ENCODE data around the gene HS3ST4.
"Not testable (repeated sequence)": the region's sequence is repeated elsewhere in the genome, so short reads cannot be mapped to it uniquely, and the experiment has no call there.

The HS3ST4 gene

DNA sequence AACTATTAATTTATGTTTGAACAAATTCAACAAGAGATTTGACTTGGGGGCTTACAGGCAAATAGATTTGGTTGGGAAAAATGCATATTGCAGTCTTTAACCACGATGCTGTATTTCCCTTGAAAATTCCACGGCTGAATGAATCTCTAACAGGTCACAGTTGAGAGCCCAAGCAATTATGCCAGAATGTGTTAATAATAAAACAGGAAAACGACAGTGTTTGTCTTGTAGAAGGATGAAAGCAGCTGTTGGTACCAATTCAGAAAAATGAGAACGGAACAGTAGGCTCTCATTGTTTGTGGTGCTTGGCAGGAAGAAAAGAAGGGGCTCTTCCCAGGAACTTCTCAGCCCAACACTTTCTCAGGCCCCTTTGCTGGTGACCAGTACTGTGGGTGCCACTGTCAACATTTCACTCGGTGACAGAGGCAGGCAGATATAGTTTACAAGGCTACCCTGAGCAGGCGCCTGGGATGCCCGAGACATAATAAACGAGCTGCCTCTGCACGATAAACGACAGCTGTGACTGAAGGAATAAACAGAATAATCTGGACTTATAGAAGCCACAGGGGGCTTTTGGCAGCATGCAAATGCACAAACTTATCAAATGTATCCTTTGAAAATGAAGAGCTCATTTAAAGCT is 387.1 kb downstream of the HS3ST4 start:
- TF ChIP-seq ZFX (IDR thresholded peaks at IDR 0.05; ENCODE audit: borderline replicate concordance) = no peak
- TF ChIP-seq, protein P1, sequence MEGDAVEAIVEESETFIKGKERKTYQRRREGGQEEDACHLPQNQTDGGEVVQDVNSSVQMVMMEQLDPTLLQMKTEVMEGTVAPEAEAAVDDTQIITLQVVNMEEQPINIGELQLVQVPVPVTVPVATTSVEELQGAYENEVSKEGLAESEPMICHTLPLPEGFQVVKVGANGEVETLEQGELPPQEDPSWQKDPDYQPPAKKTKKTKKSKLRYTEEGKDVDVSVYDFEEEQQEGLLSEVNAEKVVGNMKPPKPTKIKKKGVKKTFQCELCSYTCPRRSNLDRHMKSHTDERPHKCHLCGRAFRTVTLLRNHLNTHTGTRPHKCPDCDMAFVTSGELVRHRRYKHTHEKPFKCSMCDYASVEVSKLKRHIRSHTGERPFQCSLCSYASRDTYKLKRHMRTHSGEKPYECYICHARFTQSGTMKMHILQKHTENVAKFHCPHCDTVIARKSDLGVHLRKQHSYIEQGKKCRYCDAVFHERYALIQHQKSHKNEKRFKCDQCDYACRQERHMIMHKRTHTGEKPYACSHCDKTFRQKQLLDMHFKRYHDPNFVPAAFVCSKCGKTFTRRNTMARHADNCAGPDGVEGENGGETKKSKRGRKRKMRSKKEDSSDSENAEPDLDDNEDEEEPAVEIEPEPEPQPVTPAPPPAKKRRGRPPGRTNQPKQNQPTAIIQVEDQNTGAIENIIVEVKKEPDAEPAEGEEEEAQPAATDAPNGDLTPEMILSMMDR (IDR thresholded peaks at IDR 0.05) = no peak
- H3K27ac ChIP-seq = no peak overlapping the region

DNA sequence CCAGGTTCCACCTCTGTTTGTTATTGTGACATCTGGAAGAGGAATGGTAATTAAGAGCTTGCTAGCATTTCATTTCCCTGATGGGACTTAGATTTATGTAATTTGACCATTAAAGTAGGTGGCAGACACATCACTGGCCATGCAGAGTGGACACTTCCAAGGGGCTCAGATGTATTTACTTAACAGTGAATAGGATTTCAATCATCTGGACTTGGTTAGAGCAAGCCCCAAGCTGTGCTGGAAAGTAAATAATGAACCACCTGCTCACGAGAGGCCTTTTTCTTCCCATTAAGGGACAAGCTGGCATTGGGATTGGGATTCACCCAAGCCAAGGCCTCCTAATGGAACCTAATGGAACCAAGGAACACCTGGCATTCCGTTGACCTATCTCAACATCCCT is 395.3 kb downstream of the HS3ST4 start:
- TF ChIP-seq, protein P1 (IDR thresholded peaks at IDR 0.05) = no peak
- TF ChIP-seq ZFX (IDR thresholded peaks at IDR 0.05; ENCODE audit: borderline replicate concordance) = no peak

DNA sequence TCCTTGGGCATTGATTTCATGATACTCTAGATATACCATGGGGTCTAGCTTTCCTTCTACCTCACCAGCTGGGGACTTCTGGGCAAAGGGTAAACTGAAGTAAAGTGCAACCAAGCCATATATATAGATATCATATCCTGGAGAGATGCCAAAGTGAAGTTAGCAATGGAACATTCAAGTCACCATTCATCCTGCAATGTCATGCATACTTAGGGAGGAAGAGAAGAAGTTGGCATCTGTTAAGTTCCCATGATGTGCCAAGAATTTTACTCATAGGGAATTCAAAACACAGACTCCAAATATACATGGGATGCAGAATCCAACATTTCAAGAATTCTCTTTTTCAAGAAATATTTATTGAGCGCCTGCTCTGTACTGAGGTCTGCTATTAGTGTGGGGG is 399.8 kb downstream of the HS3ST4 start:
- H3K27ac ChIP-seq = no peak overlapping the region
- TF ChIP-seq, protein P1 (IDR thresholded peaks at IDR 0.05) = no peak

More for the DNA sequence above, 395.3 kb downstream of the HS3ST4 start:
- no peak overlapping the region for H3K27ac ChIP-seq

DNA sequence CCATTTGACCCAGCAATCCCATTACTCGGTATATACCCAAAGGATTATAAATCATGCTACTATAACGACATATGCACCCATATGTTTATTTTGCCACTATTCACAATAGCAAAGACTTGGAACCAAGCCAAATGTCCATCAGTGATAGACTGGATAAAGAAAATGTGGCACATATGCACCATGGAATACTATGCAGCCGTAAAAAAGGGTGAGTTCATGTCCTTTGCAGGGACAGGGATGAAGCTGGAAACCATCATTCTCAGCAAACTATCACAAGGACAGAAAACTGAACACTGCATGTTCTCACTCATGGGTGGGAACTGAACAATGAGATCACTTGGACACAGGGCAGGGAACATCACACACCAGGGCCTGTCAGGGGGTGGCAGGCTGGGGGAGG is 406.4 kb downstream of the HS3ST4 start:
- not testable (repeated sequence) for H3K27ac ChIP-seq

DNA sequence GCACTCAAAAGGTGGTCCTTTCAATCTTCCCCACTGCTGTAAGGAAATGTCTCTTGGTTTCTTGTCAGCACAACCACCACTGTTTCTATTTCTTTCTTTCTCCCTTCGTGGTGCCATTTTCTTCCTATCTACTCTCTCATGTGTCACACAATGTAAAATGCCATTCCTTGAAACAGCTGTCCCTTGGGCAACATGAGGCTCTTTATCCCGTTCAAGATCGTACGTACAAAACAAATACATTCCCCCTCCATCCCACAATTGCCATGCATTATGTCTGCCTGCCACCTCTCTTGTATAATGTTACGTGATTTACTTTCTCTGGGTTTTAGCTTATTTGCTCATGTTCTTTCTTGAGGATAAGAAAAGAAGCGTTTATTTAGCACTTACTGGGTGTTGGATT is 410.6 kb downstream of the HS3ST4 start:
- TF ChIP-seq, protein P1 (IDR thresholded peaks at IDR 0.05) = no peak
- no peak for TF ChIP-seq ZFX (IDR thresholded peaks at IDR 0.05; ENCODE audit: borderline replicate concordance)
- H3K27ac ChIP-seq = no peak overlapping the region

DNA sequence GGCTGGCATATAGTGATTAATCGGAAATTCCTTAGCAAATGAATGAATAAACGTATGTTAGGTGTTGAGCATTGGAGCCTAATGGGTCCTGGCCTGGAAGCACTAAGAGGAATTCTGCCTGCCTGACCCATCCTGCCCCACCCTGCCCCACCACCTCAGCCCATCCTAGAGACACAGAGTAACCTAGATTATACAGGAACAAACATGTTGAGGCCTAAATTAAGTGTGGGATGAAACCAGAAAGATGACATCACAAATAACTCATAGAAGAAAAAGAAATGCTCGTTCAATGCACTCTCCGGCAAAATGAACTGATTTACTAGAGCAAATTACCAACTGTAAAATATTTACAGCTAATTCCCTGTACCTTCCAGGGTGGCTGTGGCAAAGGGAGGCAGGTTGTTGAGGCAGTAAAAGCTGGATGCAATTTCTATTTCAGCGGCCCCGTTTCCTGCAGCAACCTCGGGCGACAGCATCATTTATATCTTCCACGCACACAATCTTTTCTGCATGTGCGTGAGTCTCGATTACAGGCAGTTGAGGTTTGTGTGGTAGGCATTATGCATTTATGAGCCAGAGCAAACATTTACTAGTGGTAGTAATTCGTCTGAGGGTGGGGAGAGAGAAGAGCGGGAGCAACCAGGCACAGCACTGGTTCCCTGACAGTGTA is 417.2 kb downstream of the HS3ST4 start:
- TF ChIP-seq, protein P1 (IDR thresholded peaks at IDR 0.05) = no peak
- no peak for TF ChIP-seq ZFX (IDR thresholded peaks at IDR 0.05; ENCODE audit: borderline replicate concordance)
- no peak overlapping the region for H3K27ac ChIP-seq

DNA sequence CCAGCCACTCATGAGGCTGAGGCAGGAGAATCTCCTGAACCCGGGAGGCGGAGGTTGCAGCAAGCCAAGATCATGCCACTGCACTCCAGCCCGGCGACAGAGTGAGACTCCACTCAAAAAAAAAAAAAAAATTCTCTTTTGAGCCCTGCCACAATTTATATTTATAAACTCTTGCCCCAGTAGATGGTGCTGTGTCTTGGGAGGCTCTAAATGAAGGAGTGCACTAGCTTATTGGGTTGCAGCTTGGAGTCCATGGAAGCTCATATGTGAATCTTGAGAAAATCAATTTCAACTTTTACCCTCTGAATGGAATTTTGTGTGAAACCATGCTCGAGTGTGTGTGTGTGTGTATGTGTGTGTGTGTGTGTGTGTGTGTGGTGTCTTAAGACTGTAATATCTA is 420.1 kb downstream of the HS3ST4 start:
- H3K27ac ChIP-seq = no peak overlapping the region
- TF ChIP-seq, protein P1 (IDR thresholded peaks at IDR 0.05) = no peak
- TF ChIP-seq ZFX (IDR thresholded peaks at IDR 0.05; ENCODE audit: borderline replicate concordance) = no peak
